ENCODE results near the gene P4HA1.

- TF ChIP-seq POLR2AphosphoS5 (IDR thresholded peaks at IDR 0.05; ENCODE audit: low read depth, low read length) (no peak), POLR2A (IDR thresholded peaks at IDR 0.05; ENCODE audit: low read depth, low read length) (no peak), TAF1 (IDR thresholded peaks at IDR 0.05; ENCODE audit: low read depth, low read length) (no peak), POU2F2 (IDR thresholded peaks at IDR 0.05; ENCODE audit: low read depth, low read length) (no peak), SPI1 (IDR thresholded peaks at IDR 0.05; ENCODE audit: low read depth, low read length) (no peak), PAX5 (IDR thresholded peaks at IDR 0.05; ENCODE audit: insufficient read depth, low read length, severe bottlenecking) (no peak)
Observed at GRCh38 chr10:73065441-73065840, 31.2 kb downstream of the P4HA1 start.
